Glomerular visceral epithelial cell (primary cell): Measurements from ENCODE around the gene NSMF.

Source experiments
- DNase-seq: peaks from one replicate; pipeline ENCODE4 v3.0.0-alpha.2; 2016; ENCODE audit errors: extremely low spot score

Gene NSMF

DNA sequence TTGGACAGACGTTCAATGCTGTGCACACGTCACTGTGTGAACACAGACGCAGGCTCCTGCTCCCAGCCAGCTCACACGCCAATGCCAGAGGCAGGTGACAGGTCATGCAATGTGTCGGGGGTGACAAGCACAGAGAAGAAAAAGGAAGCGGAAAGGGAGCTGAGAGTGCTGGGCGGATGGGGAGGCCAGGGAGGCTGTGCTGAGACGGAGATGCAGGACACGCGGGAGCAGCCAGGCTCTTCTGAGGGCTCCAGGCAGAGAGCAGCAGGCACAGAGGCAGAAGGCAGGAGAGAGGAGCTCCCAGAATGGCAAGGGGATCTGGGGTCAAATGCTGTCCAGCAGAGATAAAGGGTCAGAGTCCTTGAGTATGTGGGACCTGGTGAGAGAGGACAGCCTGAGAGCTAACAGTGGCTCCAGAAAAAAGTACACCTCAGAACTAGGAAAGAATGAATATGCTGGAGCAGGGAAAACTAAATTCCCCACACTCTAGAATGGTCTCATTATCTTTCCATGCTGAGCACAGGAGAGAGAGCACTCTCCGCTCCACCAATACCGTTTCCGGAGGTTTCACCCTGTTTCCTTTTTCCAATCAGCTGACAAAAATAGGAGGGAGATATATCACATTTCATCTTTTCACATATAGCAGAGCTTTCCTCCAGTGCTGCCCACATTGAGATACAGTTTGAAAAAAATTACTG lies 32.8 kb upstream of the NSMF start:
- DNase-seq = no peak

DNA sequence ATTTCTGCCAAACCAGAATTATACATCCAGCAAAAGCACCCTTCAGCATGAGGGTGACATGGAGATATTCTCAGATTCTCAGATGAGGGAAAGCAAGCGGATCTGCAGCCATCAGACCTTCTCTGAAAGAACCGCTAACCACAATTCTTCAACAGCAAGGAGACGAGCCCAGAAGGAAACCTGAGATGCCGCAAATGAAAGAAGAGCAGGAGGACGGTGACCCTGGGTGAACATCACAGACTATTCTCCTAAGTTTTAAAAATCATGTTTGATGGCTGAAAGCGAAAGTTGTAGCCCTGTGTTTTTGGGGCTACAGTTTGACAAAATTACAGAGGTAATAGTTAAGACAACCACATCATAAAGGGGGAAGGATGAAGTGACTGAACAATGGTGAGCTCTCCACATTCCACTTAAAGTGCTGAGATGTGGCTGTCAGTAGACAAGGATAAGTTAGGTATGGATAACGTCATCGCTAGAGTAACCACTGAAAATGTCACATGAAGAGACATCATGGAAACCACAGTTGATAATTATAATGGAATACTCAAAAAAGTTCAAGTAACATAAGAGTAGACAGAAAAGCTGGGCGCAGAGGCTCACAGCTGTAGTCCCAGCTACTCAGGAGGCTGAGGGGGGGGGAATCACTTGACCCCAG lies 31.5 kb upstream of the NSMF start:
- no peak for DNase-seq

DNA sequence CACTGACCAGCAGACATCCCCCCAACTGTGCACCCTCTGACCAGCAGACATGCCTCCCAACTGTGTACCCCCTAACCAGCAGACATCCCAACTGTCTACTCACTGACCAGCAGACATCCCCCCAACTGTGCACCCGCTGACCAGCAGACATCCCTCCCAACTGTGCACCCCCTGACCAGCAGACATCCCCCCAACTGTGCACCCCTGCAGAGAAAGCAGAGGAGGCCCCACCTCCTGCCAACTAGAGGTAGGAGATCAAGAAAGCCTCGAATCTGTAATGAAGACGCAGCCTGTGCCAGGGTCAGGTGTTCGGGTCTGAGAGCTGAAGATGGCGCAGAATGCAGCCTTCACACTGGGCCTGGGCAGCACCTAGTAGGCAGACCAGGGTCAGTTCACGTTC lies 29.8 kb upstream of the NSMF start:
- DNase-seq = no peak

DNA sequence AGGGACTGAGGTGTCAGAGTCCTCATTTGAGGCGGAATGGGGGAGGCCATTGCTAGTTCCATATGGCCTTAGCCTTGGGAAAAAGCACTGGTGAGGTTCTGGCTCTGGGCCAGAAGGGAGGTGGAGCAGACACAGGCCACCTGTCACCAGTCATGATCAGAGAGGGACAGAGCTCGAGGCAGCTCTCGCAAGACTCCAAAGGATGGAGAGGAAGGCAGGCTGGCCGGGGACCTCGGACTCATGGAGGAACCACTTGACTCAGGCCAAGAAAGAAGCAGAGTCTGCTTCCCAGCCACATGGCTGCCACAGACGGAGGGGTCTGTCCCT lies 29.2 kb upstream of the NSMF start:
- DNase-seq = no peak

DNA sequence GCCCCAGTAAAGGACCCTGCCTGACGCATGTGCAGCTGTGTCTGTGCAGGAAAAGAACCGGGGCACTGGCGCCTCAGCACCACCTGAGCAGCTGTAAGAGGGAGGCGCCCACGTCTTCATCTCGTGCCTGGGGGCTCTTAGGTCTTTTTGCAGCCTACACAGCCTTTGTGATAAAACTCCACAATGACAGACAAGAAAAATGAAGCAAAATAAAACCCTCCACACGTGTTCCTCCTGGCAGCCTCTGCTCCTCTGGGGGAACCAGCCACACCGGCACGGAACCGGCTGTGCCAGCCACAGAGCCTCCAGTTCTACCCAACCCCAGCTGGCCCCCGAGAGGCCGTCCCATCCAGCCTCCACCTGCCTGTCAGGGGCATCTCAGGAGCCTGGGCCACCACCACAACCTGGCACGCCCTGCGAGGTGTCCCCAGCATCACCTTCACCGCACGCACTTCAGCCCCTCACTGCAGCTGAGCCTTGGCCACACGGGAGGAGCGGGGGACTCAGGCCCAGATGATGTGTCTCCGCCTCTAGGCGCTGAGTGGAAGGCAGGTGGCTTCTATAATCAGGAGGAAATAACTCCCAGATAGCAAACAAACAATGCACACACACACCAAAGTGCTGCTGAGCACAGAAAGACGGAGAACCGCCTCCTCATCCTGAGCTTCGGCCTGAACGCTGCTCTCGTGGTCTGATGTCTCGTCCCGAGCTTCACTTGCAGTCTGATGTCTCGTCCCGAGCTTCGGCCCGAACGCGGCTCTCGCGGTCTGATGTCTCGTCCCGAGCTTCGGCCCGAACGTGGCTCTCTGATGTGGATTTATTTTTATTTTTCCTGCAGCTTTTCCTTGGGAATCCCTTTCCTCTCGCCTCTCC lies 28.6 kb upstream of the NSMF start:
- DNase-seq = no peak

DNA sequence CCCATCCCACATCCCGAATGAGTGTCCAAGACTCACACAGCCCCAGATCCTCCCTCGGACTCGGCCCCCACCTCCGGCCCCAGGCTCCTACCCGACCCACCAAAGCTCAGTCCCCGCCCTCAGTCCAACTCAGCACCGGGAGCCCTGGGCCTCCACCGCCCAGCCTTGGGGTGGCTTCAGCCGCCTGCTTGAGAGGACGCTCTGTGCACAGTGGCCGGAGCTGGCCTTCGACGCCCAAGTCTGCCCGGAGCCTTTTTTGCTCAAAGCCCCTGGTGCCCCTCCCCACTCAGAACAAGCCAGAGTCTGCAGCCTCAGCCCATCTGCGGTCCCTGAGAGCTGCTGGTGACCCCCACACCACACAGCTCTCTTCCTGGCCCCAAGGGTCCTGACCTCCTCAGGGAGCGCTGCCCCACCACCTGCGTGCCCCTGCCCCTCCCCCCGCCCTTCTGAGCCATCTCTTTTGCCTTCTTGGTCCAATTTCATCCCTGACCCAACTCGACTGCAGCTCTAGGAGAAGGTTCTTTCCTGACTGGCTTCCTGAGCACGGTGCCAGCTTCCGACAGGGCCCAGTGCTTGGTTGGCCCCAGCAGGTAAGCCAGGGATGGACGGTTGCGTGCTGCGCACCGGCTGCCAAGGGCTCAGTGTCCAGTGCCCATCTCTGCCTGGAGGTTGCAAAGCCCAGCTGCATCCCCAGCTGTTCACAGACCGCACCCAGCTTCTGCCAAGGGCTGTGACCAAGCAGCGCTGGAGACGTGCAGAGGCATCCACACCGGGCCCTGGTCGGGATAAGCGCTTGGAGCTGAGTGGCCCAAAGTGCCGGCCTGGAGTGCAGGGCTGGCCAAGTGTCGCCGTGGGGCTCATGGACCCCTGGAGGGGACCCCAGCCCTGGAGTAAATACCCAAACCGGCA lies 27.7 kb upstream of the NSMF start:
- DNase-seq = no peak

DNA sequence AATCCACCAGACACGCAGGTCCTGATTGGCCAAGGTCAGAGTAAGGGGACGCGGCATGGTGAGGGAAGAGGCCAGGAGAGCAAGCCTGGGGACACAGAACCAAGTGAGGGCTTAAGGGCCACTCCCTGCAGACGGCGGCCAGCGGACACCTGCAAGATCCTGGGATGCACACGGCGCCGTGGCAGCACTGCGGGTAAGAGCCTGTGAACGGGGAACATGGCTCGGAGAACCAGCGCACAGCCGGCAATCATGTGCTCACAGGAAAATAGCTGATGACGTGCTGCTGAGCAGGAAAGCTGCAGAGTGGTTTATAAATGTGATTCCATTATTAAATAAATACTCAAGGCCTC lies 27.0 kb upstream of the NSMF start:
- no peak for DNase-seq

DNA sequence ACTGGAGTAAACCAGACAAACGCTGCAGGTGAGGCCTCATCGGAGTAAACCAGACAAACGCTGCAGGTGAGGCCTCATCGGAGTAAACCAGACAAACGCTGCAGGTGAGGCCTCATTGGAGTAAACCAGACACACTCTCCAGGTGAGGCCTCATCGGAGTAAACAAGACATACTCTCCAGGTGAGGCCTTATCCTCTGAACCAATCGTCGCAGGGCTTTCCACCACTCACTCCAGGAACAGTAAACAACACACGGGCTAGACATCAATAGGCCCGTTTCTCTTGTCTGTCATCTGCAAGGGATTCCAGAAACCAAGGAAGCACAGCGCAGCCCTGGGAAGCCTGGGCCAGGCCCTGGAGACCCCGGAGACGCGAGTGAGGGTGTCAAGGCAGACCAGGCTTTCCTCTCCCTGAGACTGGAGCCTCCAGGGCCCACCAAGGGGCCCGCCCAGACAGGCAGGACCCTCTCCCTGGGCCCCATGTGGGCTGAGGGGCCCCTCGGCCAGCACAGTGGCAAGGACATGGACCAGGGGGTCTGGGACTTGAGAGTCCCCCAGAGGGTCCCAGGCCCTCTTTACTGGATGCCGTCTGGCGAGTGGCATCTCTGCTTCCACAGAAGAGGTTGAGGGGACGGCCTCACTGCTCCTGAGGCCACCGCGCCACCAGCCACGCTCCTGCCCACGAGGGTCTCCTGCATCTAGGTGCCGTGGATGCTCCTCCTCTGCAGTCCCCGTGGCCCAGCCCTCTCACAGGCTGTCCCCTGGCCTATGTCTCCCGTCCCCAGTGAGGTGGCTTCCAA lies 26.4 kb upstream of the NSMF start:
- DNase-seq = no peak

DNA sequence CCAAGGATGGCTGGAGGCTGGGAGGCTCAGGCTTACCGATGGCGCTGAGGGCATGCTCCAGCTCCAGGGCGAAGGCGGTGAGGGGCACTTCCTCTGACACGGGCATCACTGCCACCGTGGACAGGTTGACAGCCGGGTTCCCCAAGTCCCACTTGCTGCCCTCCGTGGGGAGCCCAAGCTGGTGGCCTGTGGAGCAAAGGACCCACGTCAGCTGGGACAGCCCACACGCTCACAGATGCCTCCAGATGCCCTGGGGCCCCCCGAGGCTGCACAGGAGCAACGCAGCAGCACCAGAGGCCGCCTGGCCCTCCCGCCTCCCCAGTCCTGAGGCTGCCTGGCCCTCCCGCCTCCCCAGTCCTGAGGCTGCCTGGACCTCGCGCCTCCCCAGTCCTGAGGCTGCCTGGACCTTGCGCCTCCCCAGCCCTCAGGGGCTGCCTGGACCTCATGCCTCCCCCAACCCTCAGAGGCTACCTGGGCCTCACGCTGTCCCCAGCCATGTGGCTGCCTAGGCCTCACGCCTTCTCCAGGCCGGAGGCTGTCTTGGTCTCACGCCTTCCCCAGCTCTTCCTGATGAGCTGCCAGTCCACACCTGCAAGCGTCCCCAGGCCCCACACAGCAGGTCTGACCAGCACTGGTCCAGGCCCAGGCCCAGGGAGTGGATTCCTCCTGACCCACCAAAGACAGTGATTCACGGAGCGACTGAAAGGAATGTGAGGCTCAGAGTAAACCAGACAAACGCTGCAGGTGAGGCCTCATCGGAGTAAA lies 25.6 kb upstream of the NSMF start:
- no peak for DNase-seq

DNA sequence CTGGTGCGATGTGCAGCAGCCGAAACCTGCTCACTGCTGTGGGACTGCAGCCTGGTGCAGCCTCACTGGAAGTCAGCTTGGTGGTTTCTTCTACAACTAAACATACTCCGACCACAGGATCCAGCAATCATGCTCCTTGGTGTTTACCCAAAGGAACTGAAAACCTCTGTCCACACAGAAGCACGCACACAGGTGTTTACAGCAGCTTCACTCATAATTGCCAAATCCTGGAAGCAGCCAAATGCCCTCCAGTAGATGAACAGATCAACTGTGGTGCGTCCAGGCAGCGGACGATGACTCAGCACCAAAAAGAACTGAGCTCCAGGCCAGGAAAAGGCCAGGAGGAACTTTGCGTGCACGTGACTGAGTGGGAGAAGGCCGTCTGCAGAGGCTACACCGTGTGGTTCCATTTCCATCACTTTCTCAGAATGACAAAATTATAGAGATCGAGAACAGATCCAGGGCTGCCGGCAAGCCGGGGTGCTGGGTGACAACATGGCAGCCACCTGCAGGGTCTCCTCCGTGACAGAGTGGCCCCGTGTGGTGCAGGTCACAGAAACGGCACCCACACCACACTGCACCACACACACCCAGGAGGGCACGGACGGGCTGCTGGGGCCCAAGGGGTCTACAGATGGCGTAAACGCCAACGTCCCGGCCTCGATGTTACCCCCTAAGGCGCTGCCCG lies 23.1 kb upstream of the NSMF start:
- peak; percentile 51 for DNase-seq

DNA sequence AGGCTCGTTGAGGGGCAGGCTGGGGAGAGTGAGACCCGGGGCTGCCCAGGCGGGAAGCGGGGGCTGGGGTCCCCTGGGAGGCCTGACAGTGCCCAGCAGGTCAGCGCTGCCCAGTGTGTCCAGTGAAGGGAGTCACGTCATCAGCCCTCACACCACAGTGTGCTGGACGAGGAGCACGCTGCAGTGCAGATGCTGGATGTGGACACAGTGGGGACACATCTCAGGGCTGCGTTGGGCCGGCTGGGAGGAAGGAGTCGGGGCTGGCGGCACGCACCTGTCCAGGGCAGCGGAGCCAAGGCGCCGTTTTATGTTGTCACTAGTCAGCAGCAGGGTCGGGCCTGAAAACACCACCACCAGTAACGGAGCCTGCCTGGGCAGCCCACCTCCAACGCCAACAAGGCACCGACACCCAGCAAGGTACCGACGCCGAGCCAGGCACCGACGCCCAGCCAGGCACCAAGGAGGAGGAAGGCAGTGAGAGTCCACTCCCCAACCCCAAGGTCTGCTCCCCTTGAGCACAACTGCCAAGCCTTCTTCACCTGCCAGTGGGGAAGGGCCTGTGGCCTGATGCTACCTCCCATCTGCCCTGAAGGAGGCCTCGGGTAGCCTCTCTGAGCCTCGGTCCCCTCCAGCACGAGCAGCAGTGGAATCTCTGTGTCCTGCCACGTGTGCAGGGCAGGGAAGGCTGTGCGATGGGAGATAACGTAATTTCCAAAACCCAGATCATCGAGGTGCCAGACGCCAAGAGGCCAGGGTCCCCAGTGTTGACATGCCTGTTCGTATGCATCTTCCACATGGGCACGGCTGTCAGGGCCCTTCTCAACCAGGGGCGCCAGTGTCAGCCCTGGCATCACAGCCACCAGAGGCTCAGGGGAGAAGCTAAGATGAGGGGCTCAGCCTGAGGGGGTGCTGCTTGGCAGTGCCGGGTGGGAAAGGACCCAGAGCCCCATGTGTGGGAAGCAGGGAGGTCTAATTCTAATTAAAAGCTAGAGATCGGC lies 21.9 kb upstream of the NSMF start:
- DNase-seq = no peak

DNA sequence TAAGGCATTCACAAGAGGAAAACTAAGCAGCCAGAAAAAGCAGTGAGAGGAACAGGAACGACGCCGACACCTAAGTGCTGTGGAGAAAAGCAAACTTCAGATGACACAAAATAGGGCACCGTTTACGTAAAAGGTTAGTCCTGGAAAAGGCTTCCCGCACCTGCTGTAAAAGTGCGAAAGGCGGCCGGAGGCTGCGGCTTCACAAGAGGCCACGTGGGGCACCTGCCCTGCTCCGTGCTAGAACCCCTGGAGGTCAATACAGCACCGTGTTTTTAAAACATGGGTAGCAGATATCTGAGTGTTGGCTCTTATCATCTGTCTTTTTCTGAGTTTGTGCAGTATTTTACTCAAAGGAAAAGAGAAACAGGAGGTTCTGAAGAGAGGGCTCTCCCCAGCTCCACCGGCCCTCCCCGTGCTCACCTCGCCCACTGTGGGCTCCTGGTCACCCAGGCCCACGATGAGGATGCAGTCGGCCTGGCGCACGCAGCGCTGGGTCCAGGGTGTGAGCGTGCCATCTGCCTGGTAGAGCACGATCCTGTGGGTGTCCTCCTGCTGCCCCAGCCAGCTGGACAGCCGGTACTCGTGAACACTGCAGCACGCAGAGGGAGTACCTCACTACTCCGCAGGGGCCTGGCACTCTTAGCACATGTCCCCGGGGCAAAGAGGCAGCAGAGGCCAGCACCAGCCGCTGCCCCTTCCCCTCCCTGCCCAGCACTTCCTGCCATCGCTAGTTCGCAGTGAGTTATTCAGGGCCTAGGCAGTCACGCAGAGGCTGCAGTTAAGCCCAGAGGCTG lies 21.0 kb upstream of the NSMF start:
- DNase-seq = no peak

DNA sequence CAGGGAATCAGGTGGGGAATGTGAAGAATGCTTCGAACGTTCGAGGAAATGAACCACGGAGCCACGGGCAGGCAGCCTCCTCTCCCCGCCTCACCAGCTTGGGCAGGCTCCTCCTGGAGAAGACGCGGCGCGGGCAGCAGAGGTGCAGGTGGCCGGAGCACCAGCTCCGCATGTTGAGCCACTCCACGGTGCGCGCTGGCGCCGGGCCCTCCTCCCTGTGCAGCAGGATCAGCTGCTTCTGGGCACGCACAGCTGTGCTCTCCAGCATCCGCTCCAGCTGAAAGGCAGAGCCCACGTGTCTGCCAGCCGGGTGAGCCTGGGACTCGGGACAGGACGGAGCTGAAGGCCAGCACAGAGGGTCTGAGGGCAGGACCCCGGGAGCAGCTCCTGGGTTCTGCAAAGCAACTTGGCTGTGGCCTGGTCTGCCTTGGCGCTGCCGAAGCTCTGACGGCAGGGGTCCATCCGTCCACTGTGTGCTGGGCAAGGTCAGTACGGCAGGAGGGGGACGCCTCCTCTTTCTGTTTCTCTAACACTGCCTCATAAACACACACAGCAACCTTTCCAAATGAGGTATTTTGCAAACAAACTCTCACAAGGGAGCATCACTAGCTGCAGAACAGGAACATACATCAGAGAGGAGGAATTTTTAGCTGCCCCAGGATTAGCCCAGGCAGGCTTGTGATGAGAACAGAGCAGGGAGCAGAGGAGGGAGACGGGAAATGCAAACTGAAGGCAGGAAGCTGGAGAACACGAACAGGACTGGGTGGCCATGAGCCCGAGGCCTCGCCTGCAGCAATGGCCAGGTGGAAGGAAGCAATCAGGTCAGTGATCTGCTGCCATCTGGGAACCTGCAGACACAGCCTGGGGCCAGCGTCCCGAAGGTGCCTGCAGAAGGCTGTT lies 20.1 kb upstream of the NSMF start:
- no peak for DNase-seq

DNA sequence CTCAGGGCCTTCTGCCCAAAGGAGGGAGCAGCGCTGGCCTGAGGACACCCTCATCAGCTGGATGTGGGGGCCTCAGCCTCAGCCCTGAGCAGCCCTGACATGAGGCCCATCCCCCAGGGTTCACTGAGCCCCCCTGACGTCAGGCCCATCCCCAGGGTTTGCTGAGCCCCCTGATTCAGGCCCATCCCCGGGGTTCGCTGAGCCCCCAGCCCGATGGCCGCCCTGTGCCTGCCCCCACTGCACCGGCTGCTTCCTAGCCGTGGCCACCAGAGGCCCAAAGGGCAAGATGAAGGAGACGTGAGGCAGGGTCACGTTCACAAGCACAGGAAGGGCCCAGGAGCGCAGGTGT lies 19.5 kb upstream of the NSMF start:
- no peak for DNase-seq

DNA sequence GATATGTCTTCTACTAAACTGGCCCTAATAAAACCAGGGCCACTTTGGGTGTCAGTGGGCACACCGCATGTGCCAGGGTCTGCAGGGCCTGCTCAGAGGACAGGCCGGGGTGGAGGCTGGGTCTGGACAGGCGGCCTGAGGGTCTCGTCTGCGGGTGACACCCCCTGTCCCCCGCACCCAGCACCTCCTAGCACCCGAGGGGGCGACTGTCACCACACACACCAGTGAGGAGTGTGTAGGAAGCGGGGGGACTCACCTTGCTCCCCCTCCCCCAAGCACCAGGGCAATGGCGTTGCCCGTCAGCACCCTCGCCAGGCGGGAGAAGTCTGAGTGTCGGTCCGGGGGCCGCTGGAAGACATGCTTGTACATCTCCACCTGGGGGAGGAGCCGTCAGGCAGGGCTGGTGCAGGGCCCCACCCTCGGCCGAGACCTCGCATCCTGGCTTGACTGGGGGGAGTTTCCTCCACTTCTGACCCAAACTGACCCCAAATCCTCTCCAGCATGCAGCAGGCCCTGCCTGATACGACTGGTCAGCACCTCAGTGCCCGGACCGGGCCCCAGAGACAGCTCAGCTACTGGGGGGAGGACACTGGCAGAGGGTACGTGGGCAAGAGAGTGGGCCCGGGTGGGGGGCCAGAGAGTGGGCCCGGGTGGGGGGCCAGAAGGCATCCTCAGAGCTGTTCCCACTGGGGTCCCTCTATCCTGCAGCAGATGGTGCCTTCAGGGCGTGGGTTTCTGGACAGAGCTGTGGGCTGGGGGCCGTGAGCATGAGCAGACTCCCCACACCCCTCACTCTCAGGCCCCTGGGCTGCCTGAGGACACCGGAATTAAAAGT lies 18.9 kb upstream of the NSMF start:
- no peak for DNase-seq

DNA sequence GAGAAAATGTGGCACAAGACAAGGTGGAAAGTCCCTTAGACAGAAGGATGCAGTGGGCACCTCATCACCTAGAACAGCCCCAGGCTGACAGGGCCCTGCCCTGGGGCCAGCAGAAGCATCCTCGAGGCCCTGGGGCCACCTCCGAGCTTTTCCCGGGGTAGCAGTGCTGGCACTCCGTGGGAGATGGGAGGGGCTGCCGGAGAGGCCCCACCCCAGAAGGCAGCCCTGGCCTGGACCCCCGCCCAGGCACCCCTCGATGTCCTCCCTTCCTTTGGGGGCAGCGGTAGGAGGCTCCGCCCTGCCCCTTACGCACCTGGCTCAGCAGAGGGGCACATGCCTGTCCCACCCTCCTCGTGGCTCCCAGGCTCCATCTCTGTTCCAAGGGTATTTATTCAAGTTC lies 17.7 kb upstream of the NSMF start:
- DNase-seq = no peak
